HL-60/S4 (cell line): ENCODE results near the gene ANXA2R.

Source experiments
- in situ Hi-C: fragments of 300-500 bp; cut with MboI; formaldehyde crosslinking; loops from 2 replicates; pipeline ENCODE4 v1.14.3; 2022; ENCODE audit warnings: low sequenced_read_pairs

ANXA2R gene

GRCh38 chr5:43005031-43005430 is 35.1 kb downstream of the ANXA2R start:
- in situ Hi-C loops: loop anchor here (25.0 kb wide), 1 partner anchor 1093 kb away; the partner anchor contains the start of gene RIMOC1

GRCh38 chr5:43001748-43002147 is 38.4 kb downstream of the ANXA2R start:
- in situ Hi-C loops: loop anchor here (25.0 kb wide), 1 partner anchor 1089 kb away; the partner anchor contains the start of gene RIMOC1

DNA sequence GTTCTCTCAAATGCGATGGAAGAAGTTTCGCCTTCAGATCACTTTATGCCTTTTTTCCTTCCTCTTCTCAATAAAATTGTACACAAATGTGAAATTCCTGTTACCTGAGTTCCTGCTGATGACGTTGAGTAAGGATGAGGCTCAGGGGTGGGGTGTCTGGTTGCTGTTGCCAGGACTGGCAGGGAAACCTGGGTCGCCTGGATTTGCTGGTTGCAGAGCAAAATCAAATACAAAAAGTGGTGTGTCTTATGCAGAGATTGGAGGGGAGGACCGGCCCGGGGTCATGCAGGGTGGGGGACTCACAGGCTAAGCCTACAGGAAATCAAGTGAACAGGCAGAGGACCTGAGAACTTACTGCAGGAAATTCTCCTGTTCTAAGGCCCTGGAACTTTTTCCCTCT is 39.2 kb downstream of the ANXA2R start:
- in situ Hi-C loops: loop anchor here (25.0 kb wide), 1 partner anchor 1089 kb away; the partner anchor contains the start of gene RIMOC1

- in situ Hi-C loops: loop anchor here (25.0 kb wide), 1 partner anchor 1088 kb away; the partner anchor contains the start of gene RIMOC1
These were observed 39.8 kb downstream of the ANXA2R start for GRCh38 chr5:43000111-43000840.

- in situ Hi-C loops: no loop called here
These were observed 44.8 kb downstream of the ANXA2R start for GRCh38 chr5:42995360-42995751.

DNA sequence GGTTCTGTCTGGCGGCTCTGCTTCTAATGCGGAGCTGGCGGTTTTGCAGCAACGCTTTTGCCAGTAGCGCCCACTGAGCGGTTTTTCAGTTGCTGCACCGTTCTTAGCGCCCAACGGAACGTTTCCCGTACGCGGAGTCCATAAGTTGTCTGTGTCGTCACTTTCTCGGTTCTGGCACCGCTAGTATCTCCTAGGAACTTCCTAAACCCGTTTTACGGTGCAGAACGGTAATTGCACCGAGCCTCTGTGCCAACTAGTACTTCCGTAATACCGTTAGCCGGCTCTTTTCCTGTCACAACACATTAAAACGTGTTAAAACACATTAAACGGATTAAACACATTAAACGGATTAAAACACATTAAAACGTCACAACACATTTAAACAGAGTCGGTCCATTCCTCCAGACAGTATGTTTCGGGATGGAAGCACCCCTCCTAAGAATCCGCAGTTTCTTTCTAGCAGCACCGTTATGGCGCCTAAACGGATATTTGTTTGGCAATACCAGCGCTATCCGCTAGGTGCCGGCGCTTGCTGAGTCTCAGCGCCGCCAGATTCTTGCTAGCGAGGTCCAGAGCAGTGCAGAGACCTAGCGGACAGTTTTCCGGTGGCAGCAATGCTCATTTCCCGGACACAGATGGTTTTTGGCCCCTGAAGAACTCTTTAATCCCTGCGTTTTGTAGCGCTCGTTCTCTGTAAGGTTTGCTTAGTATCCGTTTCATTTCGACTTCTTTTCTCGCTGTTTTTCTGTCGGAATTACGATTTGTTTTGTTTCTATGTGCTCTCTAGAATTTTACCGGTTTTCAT is 45.4 kb downstream of the ANXA2R start:
- in situ Hi-C loops: no loop called here

DNA sequence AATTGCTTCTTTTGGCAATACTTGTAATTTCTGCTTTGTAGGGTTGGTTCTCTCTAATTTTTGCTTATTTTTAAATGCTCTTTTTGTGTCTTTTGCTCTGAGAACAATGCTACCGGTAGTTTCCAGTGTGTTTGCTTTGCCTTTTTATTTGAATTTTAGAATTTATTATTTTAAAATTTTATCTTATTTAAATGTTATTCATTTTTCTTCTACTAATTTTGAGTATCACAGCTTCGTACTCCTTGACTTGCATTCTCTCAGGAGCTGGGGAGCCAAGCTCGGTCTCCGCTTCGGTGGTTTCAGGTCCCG is 45.9 kb downstream of the ANXA2R start:
- in situ Hi-C loops: no loop called here

GRCh38 chr5:42993516-42994245 is 46.4 kb downstream of the ANXA2R start:
- in situ Hi-C loops: no loop called here

GRCh38 chr5:42992088-42992879 is 47.8 kb downstream of the ANXA2R start:
- in situ Hi-C loops: no loop called here

DNA sequence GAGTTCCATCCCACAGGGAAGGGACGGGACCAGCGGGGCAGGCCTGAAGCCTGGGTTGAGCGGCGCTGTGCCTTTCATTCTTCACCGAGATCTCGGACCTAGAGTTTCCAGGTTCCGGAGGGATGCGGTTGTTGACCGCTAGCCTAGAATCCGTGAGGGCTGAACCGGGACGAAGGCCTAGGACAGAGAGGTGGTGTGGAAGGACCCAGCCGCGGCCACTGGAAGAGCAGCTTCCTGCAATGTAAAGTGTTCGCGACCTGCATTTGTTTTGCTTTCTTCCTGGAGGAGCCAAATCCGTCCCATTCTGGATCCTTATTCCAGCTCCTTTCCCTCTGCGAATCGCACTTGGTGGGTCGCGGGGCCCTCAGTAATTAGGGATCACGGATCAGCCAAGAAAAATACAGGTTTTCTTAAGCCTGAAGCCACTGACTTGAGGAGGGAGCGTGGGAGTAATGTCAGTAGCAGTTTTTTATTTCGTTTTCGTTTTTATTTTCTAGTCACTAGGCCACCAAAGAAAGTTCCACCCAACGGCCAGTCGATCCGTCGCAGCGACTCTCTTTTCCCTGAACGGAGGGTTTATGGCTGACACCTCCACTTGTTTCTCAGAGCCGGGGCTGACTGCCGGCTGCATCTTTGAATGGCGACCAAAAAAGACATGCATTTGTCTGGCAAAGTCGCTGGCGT is 48.6 kb downstream of the ANXA2R start:
- in situ Hi-C loops: no loop called here

DNA sequence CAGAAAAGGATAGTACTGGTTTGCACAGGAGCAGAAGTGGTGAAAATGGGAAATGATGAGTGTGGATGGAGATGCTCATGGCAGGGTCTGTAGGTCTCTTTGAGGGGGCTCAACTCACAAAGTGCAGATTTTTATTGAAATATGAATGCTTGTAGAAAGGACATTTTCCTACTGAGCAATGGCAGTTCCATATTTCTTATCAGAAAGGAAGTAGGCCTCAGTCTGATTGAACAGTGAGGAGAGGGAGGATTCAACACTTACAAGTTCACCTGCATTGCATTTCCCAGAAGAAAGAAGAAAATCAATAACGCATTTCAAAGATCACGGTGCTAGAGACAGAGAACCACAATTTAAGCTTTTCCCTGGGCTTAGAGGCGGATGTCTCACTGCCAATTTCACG is 49.2 kb downstream of the ANXA2R start:
- in situ Hi-C loops: no loop called here
